OCI-LY7 (cell line): ENCODE measurements around the gene C2orf49.

ENCODE experiments used
- CTCF ChIP-seq: fragments of 200-600 bp; sonication (generic); conservative IDR thresholded peaks from 2 replicates; pipeline ENCODE4 v1.5.1; 2014; ENCODE audit warnings: mild to moderate bottlenecking, antibody characterized with exemption, low read length, moderate library complexity, mixed read lengths
- EZH2phosphoT487 ChIP-seq: fragments of 200-600 bp; sonication (generic); IDR thresholded peaks from 2 replicates; pipeline ENCODE4 v1.6.1; 2018; ENCODE audit warnings: low read depth, borderline replicate concordance, mild to moderate bottlenecking, mixed run types, antibody characterized with exemption, low read length, moderate library complexity, mixed read lengths

GRCh38 chr2:105368759-105369408 is 31.5 kb downstream of the C2orf49 start:
- TF ChIP-seq CTCF (no peak), EZH2phosphoT487 (no peak)
